Activated CD4-positive, alpha-beta T cell treated with anti-CD3 and anti-CD28 coated beads, Interleukin-2, amount 10 ng/mL, durations not matched to agents 24 days and 14 days (primary cell): ENCODE results near the gene NINL. TPM values are rescaled to one million over a fixed set of nuclear protein-coding genes. Genes with fewer than 3 reads are reported as not detected.

Source experiments
- DNase-seq: peaks from one replicate; pipeline ENCODE4 v3.0.0; 2022
- H3K27ac Mint-ChIP-seq: one replicate; pipeline ENCODE4 v1.8.0; 2022; ENCODE audit warnings: mild to moderate bottlenecking, mixed read lengths
- H3K27me3 Mint-ChIP-seq: one replicate; pipeline ENCODE4 v1.8.0; 2022; ENCODE audit warnings: mixed read lengths
- H3K36me3 Mint-ChIP-seq: one replicate; pipeline ENCODE4 v1.8.0; 2022; ENCODE audit warnings: low read depth, mild to moderate bottlenecking, mixed read lengths
- H3K4me1 Mint-ChIP-seq: one replicate; pipeline ENCODE4 v1.8.0; 2021; ENCODE audit warnings: mixed read lengths
- H3K4me3 Mint-ChIP-seq: one replicate; pipeline ENCODE4 v1.8.0; 2022; ENCODE audit warnings: mild to moderate bottlenecking, moderate library complexity, mixed read lengths
- H3K9me3 Mint-ChIP-seq: one replicate; pipeline ENCODE4 v1.8.0; 2021; ENCODE audit warnings: mixed read lengths
- intact Hi-C: fragments of 100-400 bp; cut with micrococcal nuclease; formaldehyde crosslinking; loops from one replicate; pipeline ENCODE4 v1.15.1; 2023
- total RNA-seq: library from RNA; stranded (reverse); gene quantifications from 2 replicates; pipeline ENCODE4 v1.2.3, GENCODE V29; 2022

The NINL gene
- total RNA-seq, 1 donor from 2014 or later: 3.0 TPM

DNA sequence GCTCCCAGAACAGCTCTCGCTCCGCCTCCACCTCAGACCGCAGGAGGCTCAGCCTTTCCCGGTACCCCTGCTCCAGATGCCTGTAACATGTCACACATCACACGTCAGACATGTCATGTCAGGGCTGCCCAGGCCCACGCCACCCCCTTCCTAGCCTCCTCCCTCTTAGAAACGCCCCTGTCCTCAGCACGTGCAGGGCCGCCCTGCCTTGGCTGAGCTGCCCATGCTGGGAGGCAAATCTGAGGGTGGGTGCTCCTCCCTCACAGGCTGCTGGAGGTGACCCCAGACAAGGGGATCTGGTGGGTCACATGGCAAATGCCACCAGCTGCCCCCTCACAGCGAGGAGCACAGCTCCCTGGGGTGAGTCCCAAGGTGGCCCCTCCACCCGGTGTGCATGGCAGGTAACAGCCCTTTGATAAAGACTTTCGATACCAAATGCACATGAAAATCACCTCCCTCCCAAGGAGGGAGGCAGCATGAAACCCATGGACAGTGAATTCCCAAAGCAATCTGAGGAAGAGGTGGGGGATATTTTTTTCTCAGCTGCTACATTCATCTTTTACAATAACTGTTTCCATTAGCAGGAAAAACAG is 93.8 kb downstream of the NINL start:
- intact Hi-C loops: no loop called here

DNA sequence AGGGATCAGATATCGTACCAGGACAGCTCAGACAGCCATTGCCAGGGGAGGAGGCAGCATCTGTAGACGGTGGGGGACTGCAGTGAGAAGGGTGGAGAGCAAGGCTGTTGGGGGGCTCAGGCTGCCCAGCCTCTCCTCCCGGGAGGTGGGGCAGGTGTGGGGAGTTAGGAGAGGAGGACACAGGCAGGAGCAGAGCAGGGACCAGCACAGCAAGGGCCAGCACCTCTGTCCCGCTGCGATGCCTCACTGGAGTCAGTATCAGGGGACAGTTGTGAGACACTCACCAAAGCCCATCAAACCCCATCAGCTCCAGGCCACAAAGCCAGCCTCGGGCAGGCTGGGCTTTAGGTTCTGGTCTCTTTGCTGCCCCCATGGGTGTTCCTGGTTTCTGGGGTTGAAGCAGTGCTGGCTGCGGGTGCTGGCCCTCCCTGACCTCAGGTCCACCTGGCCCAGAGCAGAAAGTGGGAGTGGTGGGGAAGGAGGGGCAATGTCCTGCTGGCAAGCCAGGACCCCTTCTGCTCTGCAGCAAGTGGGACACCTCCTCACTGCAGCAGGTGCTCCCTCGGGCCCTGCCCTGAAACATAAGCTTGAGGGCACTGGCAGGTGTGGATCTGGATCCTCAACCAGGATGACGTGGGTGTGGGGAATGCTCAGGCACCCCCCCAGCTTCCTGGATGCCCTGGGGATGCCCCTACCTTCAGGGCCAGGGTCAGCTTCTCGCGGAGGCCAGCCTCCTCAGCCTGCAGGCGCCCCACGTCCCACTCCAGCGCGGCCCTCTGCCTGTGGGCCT is 94.5 kb downstream of the NINL start:
- Mint-ChIP-seq H3K36me3 (no peaks in the 10 kb centered on the region), H3K27me3 (no peaks in the 10 kb centered on the region), H3K4me3 (no peak overlapping the region), H3K4me1 (peaks cover 5% of the 10 kb centered on the region), H3K27ac (no peak overlapping the region), H3K9me3 (no peaks in the 10 kb centered on the region)
- intact Hi-C loops: no loop called here
- DNase-seq: no peak

More for the DNA sequence above, 93.8 kb downstream of the NINL start:
- no peaks in the 10 kb centered on the region for H3K9me3 Mint-ChIP-seq
- H3K27me3 Mint-ChIP-seq: no peaks in the 10 kb centered on the region
- H3K4me1 Mint-ChIP-seq: peaks cover under 1% of the 10 kb centered on the region
- H3K27ac Mint-ChIP-seq: no peak overlapping the region
- no peaks in the 10 kb centered on the region for H3K36me3 Mint-ChIP-seq
- H3K4me3 Mint-ChIP-seq: no peak overlapping the region
- no peak for DNase-seq

DNA sequence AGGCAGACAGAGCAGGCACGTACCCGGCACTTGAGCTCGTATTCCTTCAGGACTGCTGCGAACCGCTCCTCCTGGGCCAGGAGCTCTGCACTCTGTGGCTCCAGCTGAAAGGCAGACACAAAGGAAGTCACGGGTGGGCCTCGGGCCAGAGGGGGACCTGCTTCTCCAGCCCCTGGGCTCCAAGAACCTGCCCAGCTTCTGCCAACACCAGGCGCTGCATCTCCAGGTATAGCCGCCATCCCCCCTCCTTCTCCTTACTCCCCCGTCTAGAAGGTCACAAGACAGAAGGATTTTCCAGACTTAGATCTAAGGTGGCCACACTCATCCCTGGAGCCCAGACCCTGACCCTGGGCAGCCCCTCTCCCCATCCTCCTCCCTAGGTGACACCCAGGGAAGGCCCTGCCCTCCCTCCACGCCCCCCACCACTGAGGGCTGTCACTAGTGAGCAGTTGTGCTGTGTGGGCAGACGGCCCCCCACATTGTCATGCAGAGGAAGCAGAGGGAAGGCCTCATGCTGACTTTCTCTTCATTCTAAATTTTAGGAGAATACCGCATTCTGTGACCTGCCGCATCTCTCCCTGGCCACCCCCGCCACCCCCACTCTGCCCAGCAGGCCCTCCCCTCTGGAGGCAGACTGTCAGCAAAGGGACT is 96.0 kb downstream of the NINL start:
- intact Hi-C loops: no loop called here
- Mint-ChIP-seq H3K27ac (no peak overlapping the region), H3K4me3 (no peak overlapping the region), H3K9me3 (no peaks in the 10 kb centered on the region), H3K4me1 (peaks cover 17% of the 10 kb centered on the region), H3K27me3 (no peaks in the 10 kb centered on the region), H3K36me3 (no peaks in the 10 kb centered on the region)
- no peak for DNase-seq

DNA sequence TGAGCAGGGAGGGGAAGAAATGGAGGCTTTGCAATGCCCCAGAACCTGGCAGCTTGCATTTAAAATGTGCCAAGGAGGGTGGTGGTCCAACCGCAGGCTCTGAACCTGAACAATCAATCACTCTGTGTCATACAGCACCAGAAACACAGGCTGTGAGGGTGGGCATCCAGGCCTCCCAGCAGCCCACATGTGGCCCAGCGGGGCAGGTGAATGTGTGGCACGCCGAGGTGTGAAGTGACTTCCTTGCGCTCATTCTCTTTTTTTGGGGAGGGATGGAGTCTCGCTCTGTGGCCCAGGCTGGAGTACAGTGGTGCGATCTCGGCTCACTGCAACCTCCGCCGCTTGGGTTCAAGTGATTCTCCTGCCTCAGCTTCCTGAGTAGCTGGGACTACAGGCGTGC is 97.4 kb downstream of the NINL start:
- H3K27ac Mint-ChIP-seq: no peak overlapping the region
- intact Hi-C loops: no loop called here

DNA sequence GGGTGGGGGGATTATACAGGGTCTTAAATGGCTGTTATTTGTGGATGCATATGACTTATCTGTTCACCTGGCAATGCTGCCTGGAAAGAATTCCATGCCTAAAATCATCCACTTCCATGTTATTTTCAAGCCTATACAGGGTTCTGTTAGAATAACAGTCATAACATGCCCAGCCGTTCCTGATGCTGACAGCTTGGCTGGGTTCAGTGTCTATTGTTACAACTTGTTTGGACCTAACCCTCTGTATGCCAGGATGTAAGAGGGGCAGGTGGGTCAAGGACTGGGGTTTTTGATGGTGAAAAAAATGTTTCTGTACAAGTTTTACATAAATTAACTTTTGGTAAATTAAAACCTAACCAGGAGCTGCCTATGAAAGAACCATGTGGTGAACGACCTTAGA is 98.0 kb downstream of the NINL start:
- intact Hi-C loops: no loop called here
- Mint-ChIP-seq H3K36me3 (no peaks in the 10 kb centered on the region), H3K27me3 (no peaks in the 10 kb centered on the region), H3K9me3 (no peaks in the 10 kb centered on the region), H3K27ac (no peak overlapping the region), H3K4me1 (peaks cover 17% of the 10 kb centered on the region), H3K4me3 (no peak overlapping the region)
- no peak for DNase-seq

More for the DNA sequence above, 97.4 kb downstream of the NINL start:
- H3K27me3 Mint-ChIP-seq: no peaks in the 10 kb centered on the region
- no peaks in the 10 kb centered on the region for H3K36me3 Mint-ChIP-seq
- DNase-seq: no peak
- H3K9me3 Mint-ChIP-seq: no peaks in the 10 kb centered on the region
- no peak overlapping the region for H3K4me3 Mint-ChIP-seq
- H3K4me1 Mint-ChIP-seq: peaks cover 17% of the 10 kb centered on the region

DNA sequence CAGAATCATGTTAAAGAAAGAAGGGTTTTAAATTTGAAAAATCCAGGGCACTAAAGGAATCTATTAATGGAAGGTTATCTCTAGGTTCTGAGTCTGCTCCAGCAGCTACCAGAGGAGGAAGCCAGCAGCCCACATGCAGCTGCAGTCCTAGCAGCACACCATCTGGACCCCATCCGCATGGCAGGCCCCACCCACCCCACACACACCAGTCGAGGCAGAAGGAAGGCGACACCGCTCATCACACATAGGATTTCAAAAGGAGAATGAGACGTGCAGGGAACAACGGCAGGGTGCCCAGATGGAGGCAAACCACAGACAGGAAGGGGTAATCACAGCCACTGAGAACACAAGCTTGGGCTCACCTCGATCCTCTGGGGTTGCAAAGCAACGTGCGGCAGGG is 99.0 kb downstream of the NINL start:
- Mint-ChIP-seq H3K9me3 (no peaks in the 10 kb centered on the region), H3K27ac (no peak overlapping the region), H3K4me1 (peaks cover 17% of the 10 kb centered on the region), H3K27me3 (no peaks in the 10 kb centered on the region), H3K36me3 (no peaks in the 10 kb centered on the region), H3K4me3 (no peak overlapping the region)
- DNase-seq: no peak
- intact Hi-C loops: no loop called here

DNA sequence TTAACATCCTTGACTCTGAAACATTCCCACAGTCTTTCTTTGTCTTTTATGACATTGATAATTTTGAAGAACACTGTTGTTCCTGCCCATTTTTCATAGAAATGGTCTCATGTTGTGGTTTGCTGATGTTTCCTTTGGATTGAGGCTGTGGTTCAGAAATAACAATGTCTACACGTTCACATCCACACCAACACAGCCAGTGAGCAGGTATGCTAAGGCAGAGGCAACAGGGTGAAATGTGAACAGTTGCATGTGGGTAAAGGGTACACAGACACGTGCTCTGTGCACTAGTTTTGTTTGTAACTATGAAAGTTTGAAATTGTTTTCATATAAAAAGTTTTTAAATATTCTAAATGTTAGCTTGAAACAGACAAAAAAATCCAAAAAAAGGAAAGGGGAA is 99.5 kb downstream of the NINL start:
- H3K27ac Mint-ChIP-seq: no peak overlapping the region
- intact Hi-C loops: no loop called here
- H3K4me3 Mint-ChIP-seq: no peak overlapping the region
- no peak for DNase-seq
- no peaks in the 10 kb centered on the region for H3K9me3 Mint-ChIP-seq
- no peaks in the 10 kb centered on the region for H3K27me3 Mint-ChIP-seq
- no peaks in the 10 kb centered on the region for H3K36me3 Mint-ChIP-seq
- peaks cover 17% of the 10 kb centered on the region for H3K4me1 Mint-ChIP-seq

DNA sequence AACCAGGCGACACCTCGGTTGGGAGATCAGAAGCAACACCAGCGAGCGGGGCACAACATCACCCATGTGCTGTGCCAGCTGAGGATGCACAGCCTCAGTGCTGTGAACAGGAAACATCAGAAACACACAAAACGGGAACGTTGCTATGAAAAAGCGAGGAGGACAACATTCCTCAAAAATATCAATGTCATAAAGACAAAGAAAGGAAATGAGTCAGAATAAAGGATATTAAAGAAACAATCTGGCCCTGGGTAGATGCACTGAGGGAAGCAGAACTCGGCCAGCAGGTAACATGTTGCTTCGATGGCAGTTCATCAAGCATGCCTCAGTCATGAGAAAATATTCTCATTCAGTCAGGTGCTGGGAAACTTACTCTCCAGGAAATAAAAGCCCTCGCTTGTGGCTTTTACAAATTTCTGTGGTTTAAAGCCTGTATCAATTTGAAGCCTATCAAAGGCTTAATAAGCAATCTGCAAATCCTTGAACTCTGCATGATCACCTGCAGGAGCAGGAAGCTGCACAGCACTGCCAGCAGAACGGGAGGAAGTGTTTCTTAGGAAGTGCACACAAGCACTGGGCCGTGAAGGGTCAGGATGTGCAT is 100.3 kb downstream of the NINL start:
- H3K27ac Mint-ChIP-seq: no peak overlapping the region
- intact Hi-C loops: no loop called here
- H3K27me3 Mint-ChIP-seq: no peaks in the 10 kb centered on the region
- peaks cover 17% of the 10 kb centered on the region for H3K4me1 Mint-ChIP-seq
- no peak overlapping the region for H3K4me3 Mint-ChIP-seq
- no peaks in the 10 kb centered on the region for H3K36me3 Mint-ChIP-seq
- no peak for DNase-seq
- no peaks in the 10 kb centered on the region for H3K9me3 Mint-ChIP-seq

DNA sequence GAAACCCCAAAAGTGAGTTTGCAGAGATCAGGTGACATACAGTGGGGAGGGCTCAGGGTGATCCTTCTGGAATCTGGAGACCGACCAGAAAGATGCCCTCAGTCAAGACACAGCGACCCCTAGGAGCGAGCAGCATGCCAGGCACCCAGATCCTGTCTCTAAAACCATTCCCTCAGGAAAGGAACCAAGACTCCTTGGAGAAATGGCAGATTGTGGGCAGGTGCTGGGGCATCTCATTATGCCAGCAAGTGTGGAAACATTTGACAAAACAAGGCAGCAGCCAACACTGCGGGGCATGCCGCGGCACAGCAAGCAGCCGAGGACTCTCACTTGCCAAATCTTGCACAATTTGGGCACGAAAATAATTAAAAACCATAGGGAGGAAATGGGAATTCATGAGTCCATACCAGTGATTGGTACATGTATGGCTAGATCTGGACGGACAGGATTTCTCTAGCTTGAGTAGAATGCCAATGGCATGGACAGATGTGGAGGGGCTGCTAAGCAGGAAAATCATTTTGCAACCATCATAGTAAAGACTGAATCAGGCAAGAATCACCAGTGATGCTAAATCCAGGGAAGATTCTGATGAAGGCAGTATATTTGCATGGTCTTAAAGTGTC is 101.0 kb downstream of the NINL start:
- H3K9me3 Mint-ChIP-seq: no peaks in the 10 kb centered on the region
- intact Hi-C loops: no loop called here
- DNase-seq: no peak
- H3K27ac Mint-ChIP-seq: no peak overlapping the region
- H3K36me3 Mint-ChIP-seq: no peaks in the 10 kb centered on the region
- H3K4me1 Mint-ChIP-seq: peaks cover 17% of the 10 kb centered on the region
- no peaks in the 10 kb centered on the region for H3K27me3 Mint-ChIP-seq
- no peak overlapping the region for H3K4me3 Mint-ChIP-seq

DNA sequence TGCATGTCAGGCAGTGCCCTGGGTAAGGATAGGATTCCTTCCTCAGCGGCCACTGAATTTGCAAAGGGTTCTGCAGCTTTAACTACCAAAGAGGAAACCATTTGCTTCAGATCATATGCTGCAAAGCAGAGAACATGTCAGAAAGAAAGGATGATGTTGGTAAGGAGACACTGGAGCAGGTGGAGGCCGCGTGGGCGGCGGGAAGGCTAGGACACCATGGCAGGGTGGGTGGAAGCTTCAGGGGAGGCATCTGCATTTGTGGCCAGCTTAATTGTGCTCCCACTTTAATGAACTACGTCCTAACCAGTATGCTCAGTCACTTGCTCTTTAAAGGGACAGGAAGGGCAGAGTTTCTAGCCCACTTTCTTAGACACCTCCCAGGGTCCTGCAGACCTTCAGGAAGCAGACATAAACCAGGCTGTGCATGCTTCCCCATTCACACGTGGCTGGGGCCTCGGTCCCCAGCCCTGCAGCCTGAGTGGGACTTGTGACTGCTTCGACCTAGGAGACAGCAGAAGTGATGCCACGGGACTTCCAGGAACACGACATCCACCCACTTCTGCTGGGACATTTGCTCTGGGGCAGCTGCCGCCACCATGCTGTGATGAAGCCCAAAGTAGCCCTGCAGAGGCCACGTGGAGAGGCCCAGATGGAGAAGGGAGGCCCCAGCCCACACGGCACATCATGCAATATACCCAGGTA is 101.7 kb downstream of the NINL start:
- no peaks in the 10 kb centered on the region for H3K27me3 Mint-ChIP-seq

DNA sequence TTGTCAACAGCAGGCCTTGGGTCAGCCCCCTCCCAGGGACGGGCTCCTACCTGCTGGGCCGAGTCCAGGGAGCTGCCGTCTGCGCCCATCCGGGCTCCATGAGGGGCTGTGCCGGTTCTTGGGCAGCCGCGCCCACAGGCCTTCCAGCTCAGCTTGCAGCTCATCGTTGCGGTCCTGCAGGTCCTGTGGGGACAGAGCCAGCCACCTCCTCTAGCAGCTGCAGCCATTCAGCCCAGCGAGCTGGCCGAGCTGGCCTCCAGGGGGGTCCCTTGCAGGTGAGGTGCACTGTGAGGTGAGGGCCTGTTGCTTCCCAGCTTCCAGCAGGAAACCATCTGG is 103.4 kb downstream of the NINL start:
- no peaks in the 10 kb centered on the region for H3K36me3 Mint-ChIP-seq
- no peaks in the 10 kb centered on the region for H3K27me3 Mint-ChIP-seq
- H3K9me3 Mint-ChIP-seq: no peaks in the 10 kb centered on the region
- peaks cover 17% of the 10 kb centered on the region for H3K4me1 Mint-ChIP-seq
- intact Hi-C loops: no loop called here
- no peak for DNase-seq
- H3K4me3 Mint-ChIP-seq: no peak overlapping the region
- H3K27ac Mint-ChIP-seq: no peak overlapping the region

More for the DNA sequence above, 101.7 kb downstream of the NINL start:
- Mint-ChIP-seq H3K36me3 (no peaks in the 10 kb centered on the region), H3K4me3 (no peak overlapping the region), H3K9me3 (no peaks in the 10 kb centered on the region), H3K27ac (no peak overlapping the region), H3K4me1 (peaks cover 17% of the 10 kb centered on the region)
- intact Hi-C loops: no loop called here
- no peak for DNase-seq

DNA sequence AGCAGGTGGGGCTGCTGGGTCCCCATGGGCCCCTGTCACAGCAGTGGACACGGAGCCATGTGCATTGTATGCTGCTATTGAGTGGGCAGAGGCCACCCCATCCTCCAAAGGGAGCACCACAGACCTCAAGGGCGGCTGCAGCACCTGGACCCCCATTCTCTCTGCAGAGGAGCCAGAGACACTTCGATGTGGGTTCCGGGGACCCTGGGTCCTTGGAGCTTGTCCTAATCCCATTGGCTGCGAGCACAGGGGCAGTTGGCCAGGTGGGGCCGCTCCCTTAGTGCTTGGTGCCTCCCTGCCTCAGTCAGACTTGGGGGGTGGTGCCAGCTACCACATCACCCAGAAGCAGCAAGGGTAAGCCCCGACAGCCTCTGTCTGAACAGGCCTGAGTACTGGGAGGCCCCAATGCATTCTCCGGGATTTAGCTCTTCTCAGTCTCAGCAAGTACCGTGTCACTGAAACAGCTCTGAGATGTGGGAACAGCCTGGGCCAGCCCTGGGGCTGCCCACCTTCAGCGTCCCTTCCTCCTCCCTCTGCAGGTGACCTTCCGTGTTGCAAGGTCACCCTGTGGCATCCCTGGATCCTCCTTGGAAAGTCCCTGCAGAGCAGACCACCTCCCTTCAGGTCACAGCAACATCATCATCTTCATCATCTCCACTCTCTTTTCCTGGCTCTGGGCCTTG is 104.0 kb downstream of the NINL start:
- peaks cover 15% of the 10 kb centered on the region for H3K4me1 Mint-ChIP-seq
- H3K36me3 Mint-ChIP-seq: no peaks in the 10 kb centered on the region
- H3K27ac Mint-ChIP-seq: no peak overlapping the region
- H3K4me3 Mint-ChIP-seq: no peak overlapping the region
- intact Hi-C loops: no loop called here
- H3K27me3 Mint-ChIP-seq: no peaks in the 10 kb centered on the region
- no peaks in the 10 kb centered on the region for H3K9me3 Mint-ChIP-seq
- DNase-seq: no peak

DNA sequence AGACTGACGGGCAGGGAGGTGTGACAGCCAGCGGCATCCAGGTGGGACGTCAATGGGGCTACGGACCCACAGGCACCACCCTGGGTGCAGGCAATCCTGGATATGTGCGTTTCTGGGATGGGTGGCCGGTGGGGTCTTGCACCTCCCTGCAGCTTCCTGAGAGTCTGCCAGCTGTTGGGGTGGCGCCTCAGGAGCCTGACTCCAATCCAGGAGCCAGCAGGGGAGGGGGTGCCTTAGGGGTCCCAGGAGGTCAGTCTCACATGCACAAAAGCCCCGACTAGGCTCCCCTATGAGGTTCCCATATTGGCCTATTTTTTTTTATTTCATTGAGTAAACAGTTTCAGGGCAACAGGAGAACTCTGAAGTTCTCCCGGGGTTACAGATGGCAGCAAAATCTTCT is 104.5 kb downstream of the NINL start:
- Mint-ChIP-seq H3K4me1 (peaks cover 11% of the 10 kb centered on the region), H3K36me3 (no peaks in the 10 kb centered on the region), H3K9me3 (no peaks in the 10 kb centered on the region), H3K27me3 (no peaks in the 10 kb centered on the region), H3K4me3 (no peak overlapping the region), H3K27ac (no peak overlapping the region)
- intact Hi-C loops: no loop called here
- DNase-seq: no peak
